HG02943 (cell line): ENCODE results near the gene GYPC.
A peak's percentile ranks its signal among the peaks of the same experiment; 100 is the strongest.
"Not testable (repeated sequence)": the region's sequence is repeated elsewhere in the genome, so short reads cannot be mapped to it uniquely, and the experiment has no call there.

Experiments
- ATAC-seq: cut with Tn5 transposase; IDR thresholded peaks from one replicate; pipeline ENCODE4 v1.9.1; 2021; ENCODE audit warnings: mild to moderate bottlenecking, low read depth, moderate library complexity; ENCODE audit not compliant: unreplicated experiment

The GYPC gene

GRCh38 chr2:126655500-126656430 lies at the start of gene GYPC:
Gene GYPC, plus strand, starts transcription at chr2:126656158. Its CDS starts 106 bp downstream, at chr2:126656264.
- ATAC-seq = peak; percentile 30

GRCh38 chr2:126614524-126615227 lies 41.3 kb upstream of the GYPC start:
- ATAC-seq = no peak

DNA sequence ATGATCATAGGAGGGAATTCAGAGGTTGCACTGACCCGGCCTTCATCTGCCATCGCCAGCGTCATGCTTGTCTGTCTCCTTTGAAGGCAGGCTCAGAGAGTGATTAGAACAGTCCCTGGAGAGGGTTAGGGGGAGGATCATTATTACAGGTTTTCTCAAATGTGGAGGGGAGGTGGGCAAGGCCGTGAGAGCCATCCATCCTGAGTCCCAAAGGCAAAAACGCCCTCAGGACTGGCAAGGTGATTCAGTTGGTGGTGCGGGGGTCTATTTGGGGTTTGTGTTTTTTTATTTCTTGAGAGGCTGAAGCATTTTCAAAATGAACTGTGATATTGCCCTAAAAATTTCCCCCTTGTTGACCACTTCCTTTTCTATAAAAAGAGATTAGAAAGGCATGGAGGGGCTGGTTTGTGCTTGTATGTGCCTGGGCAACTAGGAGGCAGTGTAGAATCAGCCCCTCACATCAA lies 39.3 kb upstream of the GYPC start:
- no peak for ATAC-seq

DNA sequence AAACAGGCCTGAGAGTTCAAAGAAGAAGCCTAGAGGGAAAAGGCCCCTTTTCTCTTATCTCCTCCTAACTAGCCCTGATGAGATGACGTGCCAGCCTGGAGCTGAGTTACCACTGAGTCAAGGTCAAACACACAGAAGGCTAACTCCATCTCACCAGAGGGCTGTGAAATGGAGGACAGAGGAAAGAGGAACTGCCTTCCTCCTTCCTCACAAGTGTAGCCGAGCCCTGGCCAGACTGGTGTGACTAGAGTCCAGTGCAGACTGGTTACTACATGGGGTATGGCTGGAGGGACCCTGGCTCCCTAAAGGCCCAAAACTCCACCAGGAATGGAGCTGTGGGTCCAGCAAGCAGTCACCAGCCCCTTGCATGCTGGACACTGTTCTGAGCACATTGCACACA lies 35.7 kb upstream of the GYPC start:
- ATAC-seq = no peak

- ATAC-seq = no peak
Observed at GRCh38 chr2:126623000-126623399, 33.0 kb upstream of the GYPC start.

DNA sequence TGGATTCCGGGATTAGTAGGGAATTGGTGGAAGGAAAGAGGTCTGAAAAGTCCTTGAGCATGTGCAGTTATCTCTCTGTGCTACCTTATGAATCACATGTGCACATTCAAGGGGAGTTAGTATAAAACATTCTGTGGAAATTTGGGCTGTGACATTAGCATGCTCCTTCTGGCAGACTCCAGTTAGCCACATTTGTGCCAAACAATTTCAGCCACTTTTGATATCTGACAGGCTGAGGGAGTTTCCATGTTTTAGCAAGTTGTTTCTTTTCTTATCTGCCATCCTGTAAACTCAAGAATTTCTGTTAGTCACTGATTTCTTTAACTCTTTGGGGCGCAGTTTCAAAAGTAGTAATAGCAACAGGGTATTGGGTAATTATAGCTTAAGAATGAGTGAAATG lies 28.3 kb upstream of the GYPC start:
- ATAC-seq = no peak

DNA sequence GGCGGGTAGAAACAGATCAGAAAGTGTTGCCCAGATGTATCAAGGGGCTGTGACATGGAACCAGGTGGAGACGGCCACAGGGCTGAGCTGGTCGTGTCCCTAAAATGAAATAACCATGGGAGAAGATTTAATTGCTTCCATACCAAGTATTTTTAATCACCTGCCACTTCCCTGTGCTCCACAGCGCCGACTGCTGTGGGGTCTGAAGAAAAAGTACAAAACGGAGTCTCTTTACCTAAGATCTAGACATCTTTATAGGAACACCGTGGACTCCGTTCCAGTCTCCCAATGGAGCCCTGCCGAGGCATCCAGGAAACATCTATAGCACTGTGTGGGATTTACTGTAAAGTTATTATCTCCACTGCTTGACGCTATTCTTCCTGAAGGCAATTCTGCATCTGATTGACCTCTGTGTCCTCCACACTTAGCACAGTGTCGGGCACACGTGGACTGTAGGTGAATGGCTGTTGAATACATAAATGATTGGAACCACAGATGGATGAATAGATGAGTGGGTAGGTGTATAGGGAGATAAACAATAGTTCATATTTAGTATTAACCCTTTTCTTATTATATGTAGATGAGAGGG lies 21.6 kb upstream of the GYPC start:
- no peak for ATAC-seq

- no peak for ATAC-seq
Observed at GRCh38 chr2:126635281-126635680, 20.7 kb upstream of the GYPC start.

DNA sequence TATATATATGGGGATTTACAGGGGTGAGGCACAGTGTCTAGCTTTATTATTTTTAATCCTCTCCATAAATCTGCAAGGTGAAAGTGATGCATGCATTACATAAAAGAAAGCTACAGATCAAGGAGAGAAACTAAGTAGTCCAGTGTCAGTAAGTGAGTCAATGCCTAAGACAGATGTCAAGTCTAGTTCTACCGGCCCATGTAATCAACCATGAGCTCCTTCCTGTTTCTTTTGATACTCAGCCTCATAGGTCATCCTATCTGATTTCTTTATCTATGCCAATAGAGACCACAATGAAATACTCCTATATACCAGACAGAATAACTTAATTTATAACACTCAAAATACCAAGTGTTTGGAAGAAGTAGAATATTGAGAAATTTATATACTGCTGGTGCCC lies 20.2 kb upstream of the GYPC start:
- no peak for ATAC-seq

- no peak for ATAC-seq
Observed at GRCh38 chr2:126637386-126637785, 18.6 kb upstream of the GYPC start.

GRCh38 chr2:126638746-126639145 lies 17.2 kb upstream of the GYPC start:
- ATAC-seq = no peak

DNA sequence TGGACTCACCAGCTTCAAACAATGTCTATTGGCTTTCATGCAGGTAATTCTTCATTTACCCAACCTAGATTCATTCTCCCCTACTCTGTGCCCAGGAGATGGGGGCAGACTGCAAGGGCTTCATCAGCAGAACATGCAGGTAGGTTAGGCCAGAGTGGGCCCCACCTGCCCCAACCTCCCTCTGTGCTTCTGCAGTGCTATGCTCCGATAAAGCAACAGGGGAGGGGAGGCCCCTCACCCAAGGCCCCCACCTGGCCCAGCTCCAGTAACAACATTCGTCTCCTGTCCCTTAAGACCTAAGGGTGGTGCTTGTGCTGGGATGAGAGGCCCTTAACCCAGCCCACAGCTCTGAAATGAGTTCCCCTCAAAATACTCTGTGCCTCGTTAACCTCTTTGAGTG lies 16.7 kb upstream of the GYPC start:
- no peak for ATAC-seq

DNA sequence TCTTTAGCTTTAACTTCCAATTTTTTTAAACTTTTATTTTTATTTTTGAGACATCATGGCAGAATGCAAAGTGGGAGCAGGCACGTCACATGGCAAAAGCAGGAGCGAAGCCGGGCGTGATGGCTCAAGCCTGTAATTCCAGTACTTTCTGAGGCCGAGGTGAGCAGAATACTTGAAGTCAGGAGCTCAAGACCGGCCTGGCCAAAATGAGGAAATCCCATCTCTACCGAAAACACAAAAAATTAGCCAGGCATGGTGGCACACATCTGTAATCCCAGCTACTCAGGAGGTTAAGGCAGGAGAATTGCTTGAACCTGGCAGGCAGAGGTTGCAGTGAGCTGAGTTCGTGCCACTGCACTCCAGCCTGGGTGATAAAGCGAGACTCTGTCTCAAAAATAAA lies 14.7 kb upstream of the GYPC start:
- ATAC-seq = not testable (repeated sequence)

DNA sequence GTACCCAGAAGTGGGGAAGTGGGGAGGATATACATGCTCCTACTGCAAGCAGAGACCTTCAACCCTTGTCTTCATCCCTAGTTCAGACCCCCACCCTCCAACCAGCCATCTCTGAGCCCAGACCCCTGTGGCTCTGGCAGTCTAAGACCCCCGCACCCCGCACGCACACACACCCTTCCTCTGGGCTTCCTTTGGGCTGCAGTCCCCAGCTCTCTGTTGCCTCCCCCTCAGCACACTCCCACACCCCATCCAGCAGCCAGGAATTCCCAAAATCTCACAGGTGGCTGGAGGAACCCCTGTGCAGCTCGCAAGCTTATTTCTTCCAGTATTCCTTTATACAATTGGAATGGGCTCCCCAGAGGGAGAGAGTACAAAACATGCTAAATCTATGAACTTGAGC lies 13.9 kb upstream of the GYPC start:
- ATAC-seq = no peak

- no peak for ATAC-seq
Observed at GRCh38 chr2:126643431-126643830, 12.5 kb upstream of the GYPC start.

- no peak for ATAC-seq
Observed at GRCh38 chr2:126643972-126644371, 12.0 kb upstream of the GYPC start.

GRCh38 chr2:126644630-126645191 lies 11.2 kb upstream of the GYPC start:
- peak; percentile 77 for ATAC-seq

GRCh38 chr2:126645211-126645618 lies 10.7 kb upstream of the GYPC start:
- ATAC-seq = peak; percentile 54

GRCh38 chr2:126646026-126646425 lies 9.9 kb upstream of the GYPC start:
- no peak for ATAC-seq

- not testable (repeated sequence) for ATAC-seq
Observed at GRCh38 chr2:126647714-126648344, 8.1 kb upstream of the GYPC start.
